CD4-positive, alpha-beta T cell treated with Interleukin-2 at 100 ng/mL for 4 hours (primary cell): ENCODE results near the gene GNAL.
A peak's percentile ranks its signal among the peaks of the same experiment; 100 is the strongest.
"Not testable (repeated sequence)": the region's sequence is repeated elsewhere in the genome, so short reads cannot be mapped to it uniquely, and the experiment has no call there.

ENCODE experiments used
- DNase-seq: peaks from one replicate; pipeline ENCODE4 v3.0.0-alpha.2; 2020; ENCODE audit warnings: low spot score

The GNAL gene

GRCh38 chr18:11906926-11907874 lies 218.1 kb downstream of the GNAL start:
- DNase-seq, result no peak

- peak; percentile 83 for DNase-seq
Measured at GRCh38 chr18:11908182-11909060, 219.4 kb downstream of the GNAL start, which contains the start of gene MPPE1. Gene MPPE1 (minus strand): TSS chr18:11908317. CDS start chr18:11897264, 11,053 bp downstream.

GRCh38 chr18:11909061-11909455 lies 220.0 kb downstream of the GNAL start:
- DNase-seq, result no peak

- DNase-seq, result no peak
Measured at GRCh38 chr18:11909591-11910026, 220.5 kb downstream of the GNAL start.

GRCh38 chr18:11916880-11917279 lies 227.8 kb downstream of the GNAL start:
- not testable (repeated sequence) for DNase-seq

GRCh38 chr18:11919522-11919921 lies 230.5 kb downstream of the GNAL start:
- not testable (repeated sequence) for DNase-seq

- DNase-seq, result no peak
Measured at GRCh38 chr18:11923450-11923849, 234.4 kb downstream of the GNAL start.

GRCh38 chr18:11925800-11926481 lies 236.9 kb downstream of the GNAL start:
- DNase-seq, result no peak

GRCh38 chr18:11927497-11927896 lies 238.4 kb downstream of the GNAL start:
- DNase-seq, result no peak

GRCh38 chr18:11932393-11932792 lies 243.3 kb downstream of the GNAL start:
- no peak for DNase-seq
